CD4-positive, alpha-beta T cell treated with Interleukin-10 for 1 hour (primary cell): ENCODE data around the gene CCNJL.

ENCODE experiments used
- DNase-seq: peaks from one replicate; pipeline ENCODE4 v3.0.0-alpha.2; 2020

Gene CCNJL

DNA sequence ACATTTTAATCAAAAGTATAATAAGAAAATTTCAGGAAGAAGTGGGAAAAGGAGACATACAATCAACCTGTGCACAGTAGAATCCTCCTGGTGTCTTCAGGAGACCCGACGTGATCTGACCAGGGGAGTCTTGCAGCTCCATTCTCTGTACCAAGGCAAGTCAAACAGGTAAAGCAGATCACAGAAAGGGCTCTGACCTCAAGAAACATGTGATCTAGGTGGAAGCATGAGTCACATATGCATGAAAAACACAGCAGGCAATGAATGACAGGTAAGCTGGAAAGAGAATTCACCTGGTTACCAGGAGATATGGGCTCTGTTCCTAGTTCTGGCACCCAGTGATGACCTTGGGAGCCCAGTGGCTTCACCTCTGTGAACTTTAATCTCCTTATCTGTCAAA is 102.4 kb downstream of the CCNJL start:
- no peak for DNase-seq

DNA sequence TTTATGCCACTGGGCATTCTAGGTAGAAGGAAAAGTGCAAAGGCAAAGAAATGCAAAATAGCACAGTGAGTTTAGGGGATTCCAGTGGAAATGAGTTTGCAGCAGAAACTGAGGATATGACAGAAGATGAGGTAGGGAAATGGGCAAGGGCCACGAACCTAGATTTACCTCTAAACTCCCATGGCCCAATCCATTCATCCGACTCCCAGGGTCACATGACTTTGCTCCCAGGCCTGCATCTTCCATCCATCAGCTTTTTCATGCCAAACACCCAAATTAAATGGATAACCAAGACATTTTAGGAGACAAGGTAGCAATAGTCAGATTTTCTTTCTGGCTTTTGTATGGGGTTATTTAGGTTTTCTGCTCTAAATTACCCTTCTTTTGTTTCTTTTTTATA is 105.3 kb downstream of the CCNJL start:
- no peak for DNase-seq
